ENCODE measurements around the gene C1orf21.

The C1orf21 gene

DNA sequence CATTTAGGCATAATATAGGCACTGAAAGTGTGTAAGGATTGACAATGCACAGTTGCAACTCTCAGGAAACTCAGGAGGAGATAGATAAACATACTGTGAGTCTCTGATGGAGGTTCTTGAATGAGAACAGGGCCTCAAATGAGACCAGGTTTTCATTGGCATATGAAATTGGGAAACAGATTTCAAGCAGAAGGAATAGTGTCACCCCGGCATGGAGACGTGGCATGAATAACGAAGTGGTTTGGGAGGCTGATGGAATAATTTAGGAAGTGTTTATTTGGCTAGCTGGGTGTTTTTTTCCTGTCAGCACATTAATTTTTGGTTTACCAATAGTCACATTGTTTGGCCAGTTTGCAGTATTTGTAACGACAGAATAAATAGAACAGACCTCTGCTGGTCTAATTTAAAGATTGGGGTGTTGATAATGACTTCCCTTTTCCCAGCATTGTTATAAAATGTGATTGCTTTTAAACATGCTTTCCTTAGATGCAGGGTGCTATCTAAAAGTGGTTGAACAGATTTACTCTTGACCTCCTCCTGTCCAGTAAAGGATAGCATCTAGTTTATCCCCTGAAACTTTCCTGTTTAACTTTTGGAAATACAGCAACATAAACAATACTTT, 132.0 kb downstream of the C1orf21 start:
- Histone ChIP-seq H3K9me3 (ENCODE audit: control insufficient read depth, insufficient read depth, low read length) (no peaks in the 10 kb centered on the region), H3K79me2 (ENCODE audit: control insufficient read depth, low read length) (no peaks in the 10 kb centered on the region), H3K9me2 (replicated peaks; ENCODE audit: control insufficient read depth, low read length) (no peaks in the 10 kb centered on the region), H3F3A (ENCODE audit: control insufficient read depth, insufficient read depth) (no peaks in the 10 kb centered on the region), H3K4me2 (ENCODE audit: low read length) (no peak overlapping the region), H4K20me1 (ENCODE audit: control insufficient read depth, insufficient read depth, low read depth, low read length) (no peaks in the 10 kb centered on the region), H3K27ac (ENCODE audit: low read depth, low read length) (no peak overlapping the region), H3K4me3 (ENCODE audit: low read length) (no peak overlapping the region), H3K36me3 (ENCODE audit: control insufficient read depth, low read length) (no peaks in the 10 kb centered on the region), H3K4me1 (ENCODE audit: control insufficient read depth, low read length) (no peaks in the 10 kb centered on the region), H3K27me3 (ENCODE audit: control insufficient read depth, low read length) (peaks cover 2% of the 10 kb centered on the region; the same call in 1 of the 2 replicates)
- TF ChIP-seq CTCF (IDR thresholded peaks at IDR 0.05; ENCODE audit: low read depth, low read length, poor library complexity, severe bottlenecking), result no peak
- TF ChIP-seq EZH2phosphoT487 (IDR thresholded peaks at IDR 0.05; ENCODE audit: borderline replicate concordance, low read length), result no peak

DNA sequence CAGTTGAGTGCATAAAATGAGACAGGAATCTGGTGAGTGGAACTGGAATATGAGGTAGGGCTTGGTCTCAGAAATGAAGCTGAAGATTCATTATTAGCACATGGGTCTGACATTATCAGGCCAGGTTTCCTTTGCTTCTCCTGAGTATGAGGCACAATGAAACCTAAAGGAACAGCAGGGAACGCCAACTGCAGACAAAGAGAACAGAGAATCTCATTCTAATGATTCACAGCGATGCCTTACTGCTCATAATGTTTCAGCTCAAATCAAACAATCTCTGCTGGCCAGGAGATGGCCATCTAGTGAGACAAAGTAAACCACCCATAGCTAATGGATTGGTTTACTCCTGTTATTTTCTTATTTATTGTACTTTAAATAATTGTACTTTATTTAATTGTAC, 133.5 kb downstream of the C1orf21 start:
- no peak for TF ChIP-seq CTCF (IDR thresholded peaks at IDR 0.05; ENCODE audit: low read depth, low read length, poor library complexity, severe bottlenecking)
- no peak for TF ChIP-seq EZH2phosphoT487 (IDR thresholded peaks at IDR 0.05; ENCODE audit: borderline replicate concordance, low read length)
- Histone ChIP-seq H3K79me2 (ENCODE audit: control insufficient read depth, low read length) (no peaks in the 10 kb centered on the region), H3K9me3 (ENCODE audit: control insufficient read depth, insufficient read depth, low read length) (no peaks in the 10 kb centered on the region), H3K4me1 (ENCODE audit: control insufficient read depth, low read length) (no peaks in the 10 kb centered on the region), H3K4me3 (ENCODE audit: low read length) (no peak overlapping the region), H3F3A (ENCODE audit: control insufficient read depth, insufficient read depth) (no peaks in the 10 kb centered on the region), H3K9me2 (replicated peaks; ENCODE audit: control insufficient read depth, low read length) (no peaks in the 10 kb centered on the region), H3K27ac (ENCODE audit: low read depth, low read length) (no peak overlapping the region), H3K27me3 (ENCODE audit: control insufficient read depth, low read length) (peaks cover 2% of the 10 kb centered on the region; the same call in 1 of the 2 replicates), H3K36me3 (ENCODE audit: control insufficient read depth, low read length) (no peaks in the 10 kb centered on the region), H4K20me1 (ENCODE audit: control insufficient read depth, insufficient read depth, low read depth, low read length) (no peaks in the 10 kb centered on the region), H3K4me2 (ENCODE audit: low read length) (no peak overlapping the region)

- H3K36me3 ChIP-seq (ENCODE audit: control insufficient read depth, low read length), result no peaks in the 10 kb centered on the region
- no peaks in the 10 kb centered on the region for H3K9me2 ChIP-seq (replicated peaks; ENCODE audit: control insufficient read depth, low read length)
- H3K4me1 ChIP-seq (ENCODE audit: control insufficient read depth, low read length), result no peaks in the 10 kb centered on the region
- H3F3A ChIP-seq (ENCODE audit: control insufficient read depth, insufficient read depth), result no peaks in the 10 kb centered on the region
- no peak overlapping the region for H3K4me3 ChIP-seq (ENCODE audit: low read length)
- H3K9me3 ChIP-seq (ENCODE audit: control insufficient read depth, insufficient read depth, low read length), result no peaks in the 10 kb centered on the region
- H3K4me2 ChIP-seq (ENCODE audit: low read length), result no peak overlapping the region
- H3K27me3 ChIP-seq (ENCODE audit: control insufficient read depth, low read length), result no peaks in the 10 kb centered on the region; the same call in 1 of the 2 replicates
- no peaks in the 10 kb centered on the region for H3K79me2 ChIP-seq (ENCODE audit: control insufficient read depth, low read length)
- no peaks in the 10 kb centered on the region for H4K20me1 ChIP-seq (ENCODE audit: control insufficient read depth, insufficient read depth, low read depth, low read length)
- H3K27ac ChIP-seq (ENCODE audit: low read depth, low read length), result no peak overlapping the region
- no peak for TF ChIP-seq EZH2phosphoT487 (IDR thresholded peaks at IDR 0.05; ENCODE audit: borderline replicate concordance, low read length)
Measured at GRCh38 chr1:184524248-184524647, 137.4 kb downstream of the C1orf21 start.

DNA sequence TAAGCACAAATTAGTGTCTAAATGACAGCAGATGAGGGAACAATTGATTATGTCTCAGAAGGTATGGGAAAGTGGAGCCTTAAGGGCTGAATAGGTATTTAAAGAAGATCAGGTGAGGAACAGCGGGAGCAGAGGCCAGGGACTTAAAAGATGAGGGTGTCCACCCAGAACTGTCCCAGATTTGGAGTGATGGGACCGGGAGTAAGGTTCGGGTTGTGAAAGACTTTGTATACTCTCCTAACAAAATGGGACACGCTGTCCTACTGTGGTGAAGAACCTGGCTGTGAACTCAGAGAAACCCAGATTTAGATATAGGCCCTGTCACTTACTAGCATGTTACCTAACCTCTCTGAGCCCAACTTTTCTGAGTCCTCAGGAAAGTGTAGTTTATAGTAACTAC, 140.6 kb downstream of the C1orf21 start:
- Histone ChIP-seq H3K4me1 (ENCODE audit: control insufficient read depth, low read length) (peaks cover 4% of the 10 kb centered on the region), H3K4me3 (ENCODE audit: low read length) (no peak overlapping the region), H4K20me1 (ENCODE audit: control insufficient read depth, insufficient read depth, low read depth, low read length) (no peaks in the 10 kb centered on the region), H3K79me2 (ENCODE audit: control insufficient read depth, low read length) (no peaks in the 10 kb centered on the region), H3F3A (ENCODE audit: control insufficient read depth, insufficient read depth) (no peaks in the 10 kb centered on the region), H3K36me3 (ENCODE audit: control insufficient read depth, low read length) (no peaks in the 10 kb centered on the region), H3K4me2 (ENCODE audit: low read length) (no peak overlapping the region), H3K9me3 (ENCODE audit: control insufficient read depth, insufficient read depth, low read length) (no peaks in the 10 kb centered on the region), H3K27me3 (ENCODE audit: control insufficient read depth, low read length) (peaks cover 3% of the 10 kb centered on the region), H3K9me2 (replicated peaks; ENCODE audit: control insufficient read depth, low read length) (no peaks in the 10 kb centered on the region), H3K27ac (ENCODE audit: low read depth, low read length) (no peak overlapping the region)
- no peak for TF ChIP-seq EZH2phosphoT487 (IDR thresholded peaks at IDR 0.05; ENCODE audit: borderline replicate concordance, low read length)
- no peak for TF ChIP-seq CTCF (IDR thresholded peaks at IDR 0.05; ENCODE audit: low read depth, low read length, poor library complexity, severe bottlenecking)

Data from DOHH2 (cell line).